Liver (tissue), 3 donors: ENCODE results near the gene GABRB1.

Source experiments
- EGR1 ChIP-seq, 2 donors: IDR thresholded peaks; 2 replicates each; pipeline ENCODE4 v1.6.1; 2016 to 2018; ENCODE audit warnings: antibody characterized with exemption in 2 of 2, low read depth in 2 of 2
- GABPA ChIP-seq, 2 donors: IDR thresholded peaks in 1 of 2; conservative IDR thresholded peaks in 1 of 2; 2 replicates each; pipeline ENCODE4 v1.6.1; 2016; ENCODE audit warnings: antibody characterized with exemption in 2 of 2, mild to moderate bottlenecking in 1 of 2, moderate library complexity in 1 of 2
- HNF4A ChIP-seq, 2 donors: conservative IDR thresholded peaks; 2 replicates each; pipeline ENCODE4 v1.6.1; 2016; ENCODE audit warnings: antibody characterized with exemption in 2 of 2, mild to moderate bottlenecking in 2 of 2
- RAD21 ChIP-seq, 2 donors: IDR thresholded peaks; 2 replicates each; pipeline ENCODE4 v1.6.1; 2016; ENCODE audit warnings: antibody characterized with exemption in 2 of 2, mild to moderate bottlenecking in 2 of 2
- SP1 ChIP-seq: IDR thresholded peaks from 2 replicates; pipeline ENCODE4 v1.6.1; 2018; ENCODE audit warnings: antibody characterized with exemption, mild to moderate bottlenecking
- TAF1 ChIP-seq: conservative IDR thresholded peaks from 2 replicates; pipeline ENCODE4 v1.6.1; 2016; ENCODE audit warnings: antibody characterized with exemption, mild to moderate bottlenecking
- YY1 ChIP-seq: IDR thresholded peaks from 2 replicates; pipeline ENCODE4 v1.6.1; 2016; ENCODE audit warnings: antibody characterized with exemption, mild to moderate bottlenecking
- TF ChIP-seq, protein P1 (sequence below): fragments of 150-350 bp; IDR thresholded peaks from 2 replicates; pipeline ENCODE4 v1.5.1; 2017; ENCODE audit warnings: improper control_type of control experiment, low read depth, low read length; ENCODE audit not compliant: missing input control
- TF ChIP-seq, protein P2 (sequence below): IDR thresholded peaks from 2 replicates; pipeline ENCODE4 v1.6.1; 2016; ENCODE audit warnings: antibody characterized with exemption, mild to moderate bottlenecking
- donor health status: healthy.
- donor health status: healthy.

DNA sequence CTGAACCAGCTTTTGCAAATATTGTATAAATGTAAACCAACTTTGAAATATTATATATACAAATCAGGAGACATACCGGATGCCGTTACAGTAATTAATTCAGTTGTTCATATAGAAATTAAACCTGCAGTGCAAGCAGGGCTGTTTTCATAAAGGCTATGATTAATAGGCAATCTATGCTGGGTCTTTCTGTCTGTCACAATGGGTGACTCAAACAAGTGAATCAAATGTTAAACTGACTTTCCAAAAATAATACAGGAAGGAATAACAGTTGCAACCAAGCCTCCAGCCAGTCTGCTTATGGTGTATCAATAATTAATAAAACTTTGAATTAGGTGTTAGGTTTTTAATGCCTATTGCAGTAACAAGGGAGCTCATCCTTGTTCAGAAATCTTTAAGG is 43.9 kb downstream of the GABRB1 start:
- TF ChIP-seq GABPA (IDR thresholded peaks at IDR 0.05 in 1 of 2, conservative IDR thresholded peaks at IDR 0.05 in 1 of 2) (no peak), RAD21 (IDR thresholded peaks at IDR 0.05) (no peak), TAF1 (no peak), YY1 (no peak), SP1 (no peak), EGR1 (IDR thresholded peaks at IDR 0.05; ENCODE audit: low read depth in 2 of 2) (no peak), HNF4A (conservative IDR thresholded peaks at IDR 0.05) (no peak)
- TF ChIP-seq, protein P1, sequence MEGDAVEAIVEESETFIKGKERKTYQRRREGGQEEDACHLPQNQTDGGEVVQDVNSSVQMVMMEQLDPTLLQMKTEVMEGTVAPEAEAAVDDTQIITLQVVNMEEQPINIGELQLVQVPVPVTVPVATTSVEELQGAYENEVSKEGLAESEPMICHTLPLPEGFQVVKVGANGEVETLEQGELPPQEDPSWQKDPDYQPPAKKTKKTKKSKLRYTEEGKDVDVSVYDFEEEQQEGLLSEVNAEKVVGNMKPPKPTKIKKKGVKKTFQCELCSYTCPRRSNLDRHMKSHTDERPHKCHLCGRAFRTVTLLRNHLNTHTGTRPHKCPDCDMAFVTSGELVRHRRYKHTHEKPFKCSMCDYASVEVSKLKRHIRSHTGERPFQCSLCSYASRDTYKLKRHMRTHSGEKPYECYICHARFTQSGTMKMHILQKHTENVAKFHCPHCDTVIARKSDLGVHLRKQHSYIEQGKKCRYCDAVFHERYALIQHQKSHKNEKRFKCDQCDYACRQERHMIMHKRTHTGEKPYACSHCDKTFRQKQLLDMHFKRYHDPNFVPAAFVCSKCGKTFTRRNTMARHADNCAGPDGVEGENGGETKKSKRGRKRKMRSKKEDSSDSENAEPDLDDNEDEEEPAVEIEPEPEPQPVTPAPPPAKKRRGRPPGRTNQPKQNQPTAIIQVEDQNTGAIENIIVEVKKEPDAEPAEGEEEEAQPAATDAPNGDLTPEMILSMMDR: no peak
- TF ChIP-seq, protein P2, sequence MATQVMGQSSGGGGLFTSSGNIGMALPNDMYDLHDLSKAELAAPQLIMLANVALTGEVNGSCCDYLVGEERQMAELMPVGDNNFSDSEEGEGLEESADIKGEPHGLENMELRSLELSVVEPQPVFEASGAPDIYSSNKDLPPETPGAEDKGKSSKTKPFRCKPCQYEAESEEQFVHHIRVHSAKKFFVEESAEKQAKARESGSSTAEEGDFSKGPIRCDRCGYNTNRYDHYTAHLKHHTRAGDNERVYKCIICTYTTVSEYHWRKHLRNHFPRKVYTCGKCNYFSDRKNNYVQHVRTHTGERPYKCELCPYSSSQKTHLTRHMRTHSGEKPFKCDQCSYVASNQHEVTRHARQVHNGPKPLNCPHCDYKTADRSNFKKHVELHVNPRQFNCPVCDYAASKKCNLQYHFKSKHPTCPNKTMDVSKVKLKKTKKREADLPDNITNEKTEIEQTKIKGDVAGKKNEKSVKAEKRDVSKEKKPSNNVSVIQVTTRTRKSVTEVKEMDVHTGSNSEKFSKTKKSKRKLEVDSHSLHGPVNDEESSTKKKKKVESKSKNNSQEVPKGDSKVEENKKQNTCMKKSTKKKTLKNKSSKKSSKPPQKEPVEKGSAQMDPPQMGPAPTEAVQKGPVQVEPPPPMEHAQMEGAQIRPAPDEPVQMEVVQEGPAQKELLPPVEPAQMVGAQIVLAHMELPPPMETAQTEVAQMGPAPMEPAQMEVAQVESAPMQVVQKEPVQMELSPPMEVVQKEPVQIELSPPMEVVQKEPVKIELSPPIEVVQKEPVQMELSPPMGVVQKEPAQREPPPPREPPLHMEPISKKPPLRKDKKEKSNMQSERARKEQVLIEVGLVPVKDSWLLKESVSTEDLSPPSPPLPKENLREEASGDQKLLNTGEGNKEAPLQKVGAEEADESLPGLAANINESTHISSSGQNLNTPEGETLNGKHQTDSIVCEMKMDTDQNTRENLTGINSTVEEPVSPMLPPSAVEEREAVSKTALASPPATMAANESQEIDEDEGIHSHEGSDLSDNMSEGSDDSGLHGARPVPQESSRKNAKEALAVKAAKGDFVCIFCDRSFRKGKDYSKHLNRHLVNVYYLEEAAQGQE: no peak
